NAMALWA (cell line): ENCODE data around the gene CFAP57.
"Not testable (repeated sequence)": the region's sequence is repeated elsewhere in the genome, so short reads cannot be mapped to it uniquely, and the experiment has no call there.

Source experiments
- DNase-seq: peaks from one replicate; pipeline ENCODE4 v3.0.0-alpha.2; 2015; ENCODE audit warnings: low spot score

Gene CFAP57

GRCh38 chr1:43174873-43175272, 2.7 kb downstream of the CFAP57 start:
- no peak for DNase-seq

- no peak for DNase-seq
Observed at GRCh38 chr1:43177691-43178090, 5.6 kb downstream of the CFAP57 start.

- DNase-seq: no peak
Observed at GRCh38 chr1:43184388-43184787, 12.3 kb downstream of the CFAP57 start.

- no peak for DNase-seq
Observed at GRCh38 chr1:43184995-43185394, 12.9 kb downstream of the CFAP57 start.

GRCh38 chr1:43188106-43188505, 16.0 kb downstream of the CFAP57 start:
- DNase-seq: no peak

- DNase-seq: no peak
Observed at GRCh38 chr1:43194509-43194908, 22.4 kb downstream of the CFAP57 start.

- peak; percentile 19 for DNase-seq
Observed at GRCh38 chr1:43197343-43198127, 25.4 kb downstream of the CFAP57 start.

GRCh38 chr1:43199093-43199726, 27.1 kb downstream of the CFAP57 start:
- no peak for DNase-seq

GRCh38 chr1:43203859-43204258, 31.7 kb downstream of the CFAP57 start:
- DNase-seq: no peak

- DNase-seq: no peak
Observed at GRCh38 chr1:43204394-43204793, 32.3 kb downstream of the CFAP57 start.

GRCh38 chr1:43205671-43206070, 33.5 kb downstream of the CFAP57 start:
- no peak for DNase-seq

GRCh38 chr1:43206600-43207228, 34.6 kb downstream of the CFAP57 start:
- no peak for DNase-seq

- DNase-seq: no peak
Observed at GRCh38 chr1:43207229-43207853, 35.2 kb downstream of the CFAP57 start.

- DNase-seq: not testable (repeated sequence)
Observed at GRCh38 chr1:43208277-43208676, 36.1 kb downstream of the CFAP57 start.

GRCh38 chr1:43214501-43215444, 42.6 kb downstream of the CFAP57 start:
- no peak for DNase-seq

GRCh38 chr1:43217747-43218146, 45.6 kb downstream of the CFAP57 start:
- DNase-seq: no peak

GRCh38 chr1:43220905-43221778, 49.0 kb downstream of the CFAP57 start:
- peak; percentile 53 for DNase-seq

GRCh38 chr1:43221797-43222196, 49.7 kb downstream of the CFAP57 start:
- DNase-seq: no peak

GRCh38 chr1:43222879-43223278, 50.7 kb downstream of the CFAP57 start:
- DNase-seq: no peak

- DNase-seq: peak; percentile 43
Observed at GRCh38 chr1:43225168-43225567, 53.0 kb downstream of the CFAP57 start.
